EL (cell line): Measurements from ENCODE around the gene MALRD1.

ENCODE experiments used
- DNase-seq: peaks from one replicate; pipeline ENCODE4 v3.0.0-alpha.2; 2016

The MALRD1 gene

DNA sequence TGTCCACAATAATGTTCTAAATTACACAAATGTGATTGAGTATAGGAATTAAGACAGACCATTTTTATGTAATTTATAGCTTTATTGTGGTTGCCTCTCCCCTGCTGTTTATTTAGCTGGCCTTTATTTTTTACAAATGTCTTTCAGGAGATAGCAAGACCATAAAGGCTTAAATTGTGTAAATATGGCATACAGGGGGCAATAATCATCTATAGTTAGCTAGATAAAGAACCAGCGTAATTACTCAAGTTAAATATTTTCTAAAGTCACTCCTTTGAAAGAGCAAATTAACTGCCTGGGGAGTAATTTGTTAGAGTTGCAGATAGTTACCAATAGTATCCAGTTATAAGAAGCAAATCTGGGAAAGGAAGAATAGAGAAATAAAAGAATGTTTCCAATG is at the start of gene MALRD1:
Gene MALRD1, plus strand, starts transcription at position 313 of the 400 bp plus-strand sequence. CDS start 138 bp downstream, outside the sequence.
- no peak for DNase-seq

- DNase-seq = no peak
These were observed 45.3 kb upstream of the MALRD1 start for GRCh38 chr10:19003341-19003740.

DNA sequence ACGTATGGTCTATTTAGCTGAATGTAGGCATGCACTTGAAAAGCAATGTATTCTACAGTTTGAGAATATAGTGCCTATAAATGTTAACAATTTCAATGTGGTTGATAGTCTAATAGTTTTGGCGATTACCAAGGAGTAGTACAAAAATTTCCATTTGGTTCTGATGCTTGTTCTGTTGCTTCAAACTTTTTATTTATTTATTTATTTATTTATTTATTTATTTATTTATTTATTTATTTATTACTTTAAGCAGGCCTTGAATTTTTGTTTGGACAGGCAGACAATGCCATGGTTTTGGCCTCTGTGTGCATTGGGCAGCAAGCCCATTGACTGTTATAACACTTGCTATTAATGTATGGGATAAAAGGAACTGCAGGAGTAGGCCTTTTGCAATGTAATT is 36.5 kb upstream of the MALRD1 start:
- DNase-seq = no peak

DNA sequence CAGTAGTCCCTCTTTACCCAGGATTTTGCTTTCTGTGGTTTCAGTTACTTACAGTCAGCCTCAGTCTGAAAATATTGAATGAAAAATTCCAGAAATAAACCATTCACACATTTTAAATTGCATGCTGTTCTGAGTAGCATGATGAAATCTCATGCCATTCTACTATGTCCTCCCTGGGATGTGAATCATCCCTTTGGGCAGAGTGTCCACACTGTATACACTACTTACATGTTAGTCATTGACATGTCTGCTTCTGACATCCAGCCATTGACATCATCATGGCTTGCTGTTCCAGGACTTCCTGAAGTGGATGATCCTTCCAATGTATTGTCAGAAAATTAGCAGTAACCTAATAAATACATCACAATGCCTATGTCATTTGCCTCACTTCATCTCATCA is 34.6 kb upstream of the MALRD1 start:
- DNase-seq = peak; percentile 1

GRCh38 chr10:19014498-19014897 is 34.1 kb upstream of the MALRD1 start:
- DNase-seq = no peak

GRCh38 chr10:19017116-19017890 is 31.3 kb upstream of the MALRD1 start:
- DNase-seq = no peak

GRCh38 chr10:19021162-19021561 is 27.4 kb upstream of the MALRD1 start:
- no peak for DNase-seq

- no peak for DNase-seq
These were observed 24.0 kb upstream of the MALRD1 start for GRCh38 chr10:19024611-19025010.

- DNase-seq = no peak
These were observed 16.8 kb upstream of the MALRD1 start for GRCh38 chr10:19031763-19032162.

GRCh38 chr10:19033741-19034140 is 14.9 kb upstream of the MALRD1 start:
- DNase-seq = no peak

DNA sequence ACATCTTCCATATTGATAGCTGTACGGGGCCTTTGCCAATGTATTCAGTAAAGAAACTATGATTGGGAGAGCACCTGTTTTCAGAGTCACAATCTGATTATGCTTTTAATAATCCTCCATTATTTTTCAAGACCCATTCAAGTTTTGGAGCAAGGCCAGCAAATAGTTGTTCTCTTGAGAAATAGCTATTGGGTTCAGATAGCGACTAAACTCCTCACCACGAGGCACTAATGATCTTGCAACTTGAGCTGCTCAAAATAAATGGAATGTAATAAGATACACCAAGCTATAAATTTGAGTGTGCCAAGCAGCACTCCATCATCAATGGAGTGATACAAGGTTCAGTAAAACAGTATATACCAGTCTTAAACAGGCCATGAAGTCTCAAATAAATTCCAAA is 7.4 kb upstream of the MALRD1 start:
- no peak for DNase-seq

DNA sequence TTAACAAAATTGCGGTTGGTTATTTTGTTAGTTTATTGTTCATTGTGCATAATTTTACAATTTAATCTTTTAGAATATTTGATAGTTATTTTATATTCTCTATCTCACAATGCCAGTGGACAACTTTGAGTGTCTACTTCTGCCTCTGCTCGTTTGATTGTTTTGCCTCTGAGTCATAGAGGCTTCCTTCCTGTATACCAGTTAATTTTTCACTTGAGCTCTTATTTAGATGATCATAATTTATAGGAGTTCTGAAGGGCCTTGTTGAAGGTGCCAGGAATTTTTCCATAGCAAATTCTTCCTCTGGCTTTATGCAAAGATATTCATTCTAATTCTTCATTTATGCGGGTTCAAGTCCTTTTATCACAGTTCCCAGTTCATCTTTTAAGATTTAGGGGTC is 5.2 kb upstream of the MALRD1 start:
- no peak for DNase-seq

DNA sequence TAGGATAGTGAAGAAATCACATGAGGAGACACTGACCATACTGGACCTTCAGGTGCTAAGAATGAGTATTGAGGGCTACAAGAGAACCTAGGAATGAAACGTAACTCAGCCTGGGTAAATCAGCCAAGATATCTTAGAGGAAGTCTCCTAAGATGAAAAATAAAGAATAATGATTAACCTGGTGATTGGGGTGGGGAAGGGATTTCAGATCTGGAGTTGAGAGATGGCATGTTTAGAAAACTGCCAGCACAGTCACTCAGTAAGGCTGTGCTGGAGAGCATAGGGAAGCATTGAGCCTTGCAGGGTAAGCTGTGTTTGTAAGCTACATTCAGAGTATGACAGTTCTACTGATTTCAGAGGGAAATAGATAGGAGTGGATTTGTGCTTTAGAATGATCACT is 1.9 kb upstream of the MALRD1 start:
- DNase-seq = no peak

DNA sequence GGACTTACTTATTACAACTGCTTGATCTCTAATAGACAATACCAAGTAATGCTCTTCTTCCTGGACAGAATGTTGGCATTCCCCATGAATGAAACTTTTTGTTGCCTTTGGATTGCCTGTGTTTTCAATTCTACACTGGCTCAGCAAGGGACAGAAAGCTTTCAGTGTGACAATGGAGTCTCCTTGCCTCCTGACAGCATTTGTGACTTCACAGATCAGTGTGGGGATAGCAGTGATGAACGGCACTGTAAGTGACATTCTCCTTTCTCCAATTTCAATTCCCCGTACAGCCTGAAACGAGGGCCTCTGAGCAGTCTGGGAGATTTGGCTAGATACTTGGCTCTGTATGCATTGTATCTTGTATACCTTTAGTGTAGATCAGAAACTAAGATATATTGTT is 290 bp downstream of the MALRD1 start:
- no peak for DNase-seq

DNA sequence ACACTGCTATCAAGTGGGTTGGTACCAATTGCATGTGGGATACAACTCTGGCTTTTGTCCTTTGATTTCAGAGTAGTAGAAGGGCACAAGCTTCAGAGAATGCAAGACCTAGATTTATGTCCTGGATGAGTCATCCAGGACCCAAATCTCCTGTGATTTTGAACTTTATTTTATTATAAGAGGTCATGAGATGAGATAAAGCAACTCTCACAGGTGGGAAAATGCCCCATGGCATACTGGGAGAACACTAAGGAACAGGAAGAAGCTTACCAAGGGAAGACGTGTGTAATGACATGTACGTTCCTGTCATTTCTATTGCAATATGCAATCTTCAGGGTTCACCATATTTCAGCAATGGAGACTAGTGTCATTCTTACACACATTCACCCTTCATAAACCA is 966 bp downstream of the MALRD1 start:
- DNase-seq = no peak

GRCh38 chr10:19054289-19054835 is 5.8 kb downstream of the MALRD1 start:
- DNase-seq = no peak

- DNase-seq = no peak
These were observed 9.4 kb downstream of the MALRD1 start for GRCh38 chr10:19058046-19058445.

- DNase-seq = no peak
These were observed 15.4 kb downstream of the MALRD1 start for GRCh38 chr10:19063986-19064385.

GRCh38 chr10:19071946-19072345 is 23.3 kb downstream of the MALRD1 start:
- DNase-seq = no peak

GRCh38 chr10:19077276-19077675 is 28.7 kb downstream of the MALRD1 start:
- DNase-seq = no peak

- no peak for DNase-seq
These were observed 48.0 kb downstream of the MALRD1 start for GRCh38 chr10:19096501-19097073.

GRCh38 chr10:19097151-19097550 is 48.5 kb downstream of the MALRD1 start:
- no peak for DNase-seq

- DNase-seq = no peak
These were observed 50.2 kb downstream of the MALRD1 start for GRCh38 chr10:19098803-19099202.

DNA sequence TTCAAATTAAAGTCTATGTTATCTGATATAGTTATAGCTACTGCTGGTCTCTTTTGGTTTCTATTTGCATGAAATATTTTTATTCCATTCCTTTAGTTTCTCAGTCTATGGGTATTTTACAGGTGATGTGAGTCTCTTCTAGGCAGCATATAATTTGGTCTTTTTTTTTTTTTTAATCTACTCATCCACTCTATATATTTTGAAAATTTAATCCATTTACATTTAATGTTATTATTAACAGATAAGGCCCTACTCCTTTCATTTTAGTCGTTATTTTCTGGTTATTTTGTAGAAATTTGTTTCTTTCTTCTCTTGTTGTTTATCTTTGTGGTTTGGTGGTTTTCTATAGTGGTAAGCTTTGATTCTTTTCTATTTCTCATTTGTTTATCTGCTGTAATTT is 58.8 kb downstream of the MALRD1 start:
- no peak for DNase-seq
